Measurements from ENCODE around the gene CDK19. TPM values are rescaled to one million over a fixed set of nuclear protein-coding genes. Genes with fewer than 3 reads are reported as not detected.
A peak's percentile ranks its signal among the peaks of the same experiment; 100 is the strongest.

Gene CDK19
- total RNA-seq, 4 donors from 2014 or later = 3.0 to 7.4 (median 6.3) TPM

DNA sequence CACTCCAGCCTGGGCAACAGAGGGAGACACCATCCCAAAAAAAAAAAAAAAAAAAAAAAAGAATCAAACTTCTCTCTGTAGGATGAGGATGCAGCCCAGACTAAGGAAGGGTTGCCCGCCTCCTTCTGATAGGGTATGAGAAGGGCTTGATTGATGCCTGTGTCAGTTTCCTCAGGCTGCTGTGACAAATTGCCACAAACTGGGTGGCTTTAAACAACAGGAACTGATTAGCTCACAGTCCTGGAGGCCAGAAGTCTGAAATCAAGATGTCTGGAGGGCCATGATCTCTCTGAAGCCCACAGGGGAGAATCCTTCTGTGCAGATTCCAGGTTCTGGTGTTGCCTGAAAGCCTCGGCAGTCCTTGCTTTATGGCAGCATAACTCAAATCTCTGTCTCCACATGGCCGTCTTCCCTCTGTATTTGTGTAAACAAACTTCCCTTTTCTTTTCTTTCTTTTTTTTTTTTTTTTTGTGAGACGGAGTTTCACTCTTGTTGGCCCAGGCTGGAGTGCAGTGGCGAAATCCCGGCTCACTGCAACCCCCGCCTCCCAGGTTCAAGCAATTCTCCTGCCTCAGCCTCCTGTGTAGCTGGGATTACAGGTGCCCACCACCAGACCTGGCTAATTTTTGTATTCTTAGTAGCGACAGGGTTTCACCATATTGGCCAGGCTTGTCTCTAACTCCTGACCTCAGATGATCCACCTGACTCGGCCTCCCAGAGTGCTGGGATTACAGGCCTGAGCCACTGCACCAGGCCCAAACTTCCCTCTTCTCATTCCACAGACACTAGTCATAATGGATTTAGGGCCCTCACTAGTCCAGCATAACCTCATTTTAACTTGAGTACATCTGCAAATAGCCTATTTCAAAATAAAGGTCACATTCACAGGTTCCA is 11.2 kb upstream of the CDK19 start:
- H3K27ac ChIP-seq = peak overlapping the region in 2 of 4 donors; percentile 38 to 48
- intact Hi-C loops (cut with DNase I; ENCODE audit: low total_unique reads) = no loop called here
- TF ChIP-seq, protein P1, sequence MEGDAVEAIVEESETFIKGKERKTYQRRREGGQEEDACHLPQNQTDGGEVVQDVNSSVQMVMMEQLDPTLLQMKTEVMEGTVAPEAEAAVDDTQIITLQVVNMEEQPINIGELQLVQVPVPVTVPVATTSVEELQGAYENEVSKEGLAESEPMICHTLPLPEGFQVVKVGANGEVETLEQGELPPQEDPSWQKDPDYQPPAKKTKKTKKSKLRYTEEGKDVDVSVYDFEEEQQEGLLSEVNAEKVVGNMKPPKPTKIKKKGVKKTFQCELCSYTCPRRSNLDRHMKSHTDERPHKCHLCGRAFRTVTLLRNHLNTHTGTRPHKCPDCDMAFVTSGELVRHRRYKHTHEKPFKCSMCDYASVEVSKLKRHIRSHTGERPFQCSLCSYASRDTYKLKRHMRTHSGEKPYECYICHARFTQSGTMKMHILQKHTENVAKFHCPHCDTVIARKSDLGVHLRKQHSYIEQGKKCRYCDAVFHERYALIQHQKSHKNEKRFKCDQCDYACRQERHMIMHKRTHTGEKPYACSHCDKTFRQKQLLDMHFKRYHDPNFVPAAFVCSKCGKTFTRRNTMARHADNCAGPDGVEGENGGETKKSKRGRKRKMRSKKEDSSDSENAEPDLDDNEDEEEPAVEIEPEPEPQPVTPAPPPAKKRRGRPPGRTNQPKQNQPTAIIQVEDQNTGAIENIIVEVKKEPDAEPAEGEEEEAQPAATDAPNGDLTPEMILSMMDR (IDR thresholded peaks at IDR 0.05 in 4 of 5, conservative IDR thresholded peaks at IDR 0.05 in 1 of 5) = no peak
- TF ChIP-seq POLR2A (IDR thresholded peaks at IDR 0.05) = no peak
- H3K4me1 ChIP-seq = peaks cover 0 to 7% of the 10 kb centered on the region in 2 donors
- ATAC-seq (peak; percentile 33 to 56), DNase-seq (peak in 1 of 2 donors; percentile 23)
- H3K9me3 ChIP-seq = no peaks in the 10 kb centered on the region
- H3K27me3 ChIP-seq = no peaks in the 10 kb centered on the region
- no peak overlapping the region for H3K4me3 ChIP-seq
- no peaks in the 10 kb centered on the region for H3K36me3 ChIP-seq
- in situ Hi-C loops (cut with MboI; ENCODE audit: low sequenced_read_pairs in 4 of 4) = loop anchor here in 1 of 4 donors (5.0 kb wide), 1 partner anchor 41 kb away; no protein-coding TSS in a partner anchor

DNA sequence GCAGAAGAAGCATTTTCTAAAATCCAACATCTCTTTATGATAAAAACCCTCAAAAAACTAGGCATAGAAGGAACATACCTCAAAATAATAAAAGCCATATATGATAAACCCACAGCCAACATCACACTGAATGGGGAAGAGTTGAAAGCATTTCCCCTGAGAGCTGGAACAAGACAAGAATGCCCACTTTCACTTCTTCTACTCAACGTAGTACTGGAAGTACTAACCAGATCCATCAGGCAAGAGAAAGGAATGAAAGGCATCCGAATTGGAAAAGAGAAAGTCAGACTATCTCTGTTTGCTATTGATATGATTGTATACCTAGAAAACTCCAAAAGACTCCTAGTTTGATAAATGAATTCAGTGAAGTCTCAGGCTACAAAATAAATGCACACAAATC is 7.9 kb upstream of the CDK19 start:
- in situ Hi-C loops (cut with MboI; ENCODE audit: low sequenced_read_pairs in 4 of 4) = no loop called here
- TF ChIP-seq, protein P1 (IDR thresholded peaks at IDR 0.05 in 4 of 5, conservative IDR thresholded peaks at IDR 0.05 in 1 of 5) = no peak
- TF ChIP-seq POLR2A (IDR thresholded peaks at IDR 0.05) = no peak
- Histone ChIP-seq H3K27me3 (no peaks in the 10 kb centered on the region), H3K4me3 (no peak overlapping the region), H3K36me3 (no peaks in the 10 kb centered on the region), H3K4me1 (peaks cover 0 to 7% of the 10 kb centered on the region in 2 donors), H3K9me3 (no peaks in the 10 kb centered on the region), H3K27ac (no peak overlapping the region)
- ATAC-seq (no peak), DNase-seq (no peak)
- intact Hi-C loops (cut with DNase I; ENCODE audit: low total_unique reads) = no loop called here

DNA sequence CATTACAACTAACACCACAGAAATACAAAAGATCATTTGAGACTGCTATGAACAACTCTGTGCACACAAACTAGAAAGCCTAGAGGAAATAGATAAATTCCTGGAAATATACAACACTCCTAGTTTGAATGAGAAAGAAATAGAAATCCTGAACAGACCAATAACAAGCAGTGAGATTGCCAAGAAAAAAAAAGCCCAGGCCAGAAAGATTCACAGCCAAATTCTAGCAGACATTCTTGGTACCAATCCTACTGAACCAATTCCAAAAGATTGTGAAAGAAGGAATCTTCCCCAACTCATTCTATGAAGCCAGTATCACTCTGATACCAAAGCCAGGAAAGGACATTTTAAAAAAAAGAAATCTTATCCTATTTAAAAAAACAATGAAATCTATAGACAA is 7.0 kb upstream of the CDK19 start:
- in situ Hi-C loops (cut with MboI; ENCODE audit: low sequenced_read_pairs in 4 of 4) = no loop called here
- peaks cover 0 to 7% of the 10 kb centered on the region in 2 donors for H3K4me1 ChIP-seq

DNA sequence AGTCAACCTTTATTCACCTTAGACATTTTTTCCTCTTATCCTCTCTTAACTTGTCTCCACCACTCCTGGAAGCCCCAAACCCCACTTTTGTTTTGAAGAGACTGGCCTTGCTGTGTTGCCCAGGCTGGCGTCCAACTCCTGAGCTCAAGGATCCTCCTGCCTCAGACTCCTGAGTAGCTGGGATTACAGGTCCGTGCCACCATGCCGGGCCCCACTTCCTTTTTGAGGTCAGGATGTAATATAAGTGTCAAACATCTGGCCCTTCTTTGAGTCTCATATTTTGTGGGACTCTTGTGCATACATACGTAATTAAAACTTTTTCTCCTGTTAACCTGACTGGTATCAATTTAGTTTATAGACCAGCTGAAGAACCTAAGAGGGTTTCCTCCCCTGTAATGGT is 1.4 kb upstream of the CDK19 start:
- TF ChIP-seq, protein P1 (IDR thresholded peaks at IDR 0.05 in 4 of 5, conservative IDR thresholded peaks at IDR 0.05 in 1 of 5) = no peak
- TF ChIP-seq POLR2A (IDR thresholded peaks at IDR 0.05) = no peak
- no peak overlapping the region for H3K27ac ChIP-seq
- intact Hi-C loops (cut with DNase I; ENCODE audit: low total_unique reads) = loop anchor here (5.0 to 10.0 kb wide), 4 partner anchors 166 to 1434 kb away; partner anchors contain the start of genes CD164, CDC40 and RPF2
- no peak overlapping the region for H3K4me3 ChIP-seq
- in situ Hi-C loops (cut with MboI; ENCODE audit: low sequenced_read_pairs in 4 of 4) = loop anchor here (5.0 to 10.0 kb wide), 3 partner anchors 58 to 138 kb away; partner anchors contain the start of genes AMD1 (in 2 of the 4) and GTF3C6 (in 2 of the 4)
- DNase-seq = no peak
- no peaks in the 10 kb centered on the region for H3K9me3 ChIP-seq
- no peak for ATAC-seq
- no peaks in the 10 kb centered on the region for H3K36me3 ChIP-seq
- peaks cover 6 to 14% of the 10 kb centered on the region in 2 donors for H3K4me1 ChIP-seq
- no peaks in the 10 kb centered on the region for H3K27me3 ChIP-seq

More for the DNA sequence above, 7.0 kb upstream of the CDK19 start:
- Histone ChIP-seq H3K27ac (no peak overlapping the region), H3K36me3 (no peaks in the 10 kb centered on the region), H3K9me3 (no peaks in the 10 kb centered on the region), H3K27me3 (no peaks in the 10 kb centered on the region), H3K4me3 (no peak overlapping the region)
- ATAC-seq = peak; percentile 74 to 77
- TF ChIP-seq, protein P1 (IDR thresholded peaks at IDR 0.05 in 4 of 5, conservative IDR thresholded peaks at IDR 0.05 in 1 of 5) = no peak
- TF ChIP-seq POLR2A (IDR thresholded peaks at IDR 0.05) = no peak
- intact Hi-C loops (cut with DNase I; ENCODE audit: low total_unique reads) = no loop called here
- DNase-seq = no peak
